ENCODE data around the gene CSRNP3.

The CSRNP3 gene

DNA sequence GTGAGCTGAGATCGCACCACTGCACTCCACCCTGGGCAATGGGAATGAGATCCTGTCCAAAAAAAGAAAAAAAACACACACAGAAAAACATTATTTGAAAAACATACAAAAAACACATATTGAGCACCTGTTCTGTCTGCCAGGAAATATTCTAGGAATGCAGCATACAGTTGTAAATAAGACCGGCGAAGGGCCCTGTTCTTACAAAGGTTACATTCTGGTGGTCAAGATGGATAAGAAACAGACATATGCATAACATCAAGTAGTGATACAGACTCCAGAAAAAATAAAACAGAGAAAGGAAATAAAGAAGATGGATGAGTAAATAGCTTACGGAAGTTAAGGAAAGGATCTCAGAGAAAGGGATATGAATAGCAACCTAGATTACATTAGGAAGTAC, 164.8 kb downstream of the CSRNP3 start:
- no peak for TF ChIP-seq EP300 (IDR thresholded peaks at IDR 0.05; ENCODE audit: borderline replicate concordance)
- TF ChIP-seq TCF12 (IDR thresholded peaks at IDR 0.05; ENCODE audit: low read depth) = no peak
- no peak for TF ChIP-seq FOXM1 (IDR thresholded peaks at IDR 0.05; ENCODE audit: borderline replicate concordance, low read depth)
- no peak for TF ChIP-seq TAF1 (IDR thresholded peaks at IDR 0.05; ENCODE audit: low read depth)
- no peak for TF ChIP-seq CEBPB (IDR thresholded peaks at IDR 0.05)
- no peak for TF ChIP-seq TEAD4 (IDR thresholded peaks at IDR 0.05)
- no peak for TF ChIP-seq NFIC (IDR thresholded peaks at IDR 0.05)
- no peak for TF ChIP-seq CREB1 (IDR thresholded peaks at IDR 0.05; ENCODE audit: low read depth)

GRCh38 chr2:165634855-165635254, 165.4 kb downstream of the CSRNP3 start:
- no peak for TF ChIP-seq CEBPB (IDR thresholded peaks at IDR 0.05)
- no peak for TF ChIP-seq NFIC (IDR thresholded peaks at IDR 0.05)
- TF ChIP-seq EP300 (IDR thresholded peaks at IDR 0.05; ENCODE audit: borderline replicate concordance) = no peak
- no peak for TF ChIP-seq USF1 (IDR thresholded peaks at IDR 0.05)
- no peak for TF ChIP-seq MAX (IDR thresholded peaks at IDR 0.05)
- no peak for TF ChIP-seq CREB1 (IDR thresholded peaks at IDR 0.05; ENCODE audit: low read depth)
- TF ChIP-seq FOXM1 (IDR thresholded peaks at IDR 0.05; ENCODE audit: borderline replicate concordance, low read depth) = no peak
- no peak for TF ChIP-seq YY1 (IDR thresholded peaks at IDR 0.05; ENCODE audit: low read depth)
- TF ChIP-seq, protein P1, sequence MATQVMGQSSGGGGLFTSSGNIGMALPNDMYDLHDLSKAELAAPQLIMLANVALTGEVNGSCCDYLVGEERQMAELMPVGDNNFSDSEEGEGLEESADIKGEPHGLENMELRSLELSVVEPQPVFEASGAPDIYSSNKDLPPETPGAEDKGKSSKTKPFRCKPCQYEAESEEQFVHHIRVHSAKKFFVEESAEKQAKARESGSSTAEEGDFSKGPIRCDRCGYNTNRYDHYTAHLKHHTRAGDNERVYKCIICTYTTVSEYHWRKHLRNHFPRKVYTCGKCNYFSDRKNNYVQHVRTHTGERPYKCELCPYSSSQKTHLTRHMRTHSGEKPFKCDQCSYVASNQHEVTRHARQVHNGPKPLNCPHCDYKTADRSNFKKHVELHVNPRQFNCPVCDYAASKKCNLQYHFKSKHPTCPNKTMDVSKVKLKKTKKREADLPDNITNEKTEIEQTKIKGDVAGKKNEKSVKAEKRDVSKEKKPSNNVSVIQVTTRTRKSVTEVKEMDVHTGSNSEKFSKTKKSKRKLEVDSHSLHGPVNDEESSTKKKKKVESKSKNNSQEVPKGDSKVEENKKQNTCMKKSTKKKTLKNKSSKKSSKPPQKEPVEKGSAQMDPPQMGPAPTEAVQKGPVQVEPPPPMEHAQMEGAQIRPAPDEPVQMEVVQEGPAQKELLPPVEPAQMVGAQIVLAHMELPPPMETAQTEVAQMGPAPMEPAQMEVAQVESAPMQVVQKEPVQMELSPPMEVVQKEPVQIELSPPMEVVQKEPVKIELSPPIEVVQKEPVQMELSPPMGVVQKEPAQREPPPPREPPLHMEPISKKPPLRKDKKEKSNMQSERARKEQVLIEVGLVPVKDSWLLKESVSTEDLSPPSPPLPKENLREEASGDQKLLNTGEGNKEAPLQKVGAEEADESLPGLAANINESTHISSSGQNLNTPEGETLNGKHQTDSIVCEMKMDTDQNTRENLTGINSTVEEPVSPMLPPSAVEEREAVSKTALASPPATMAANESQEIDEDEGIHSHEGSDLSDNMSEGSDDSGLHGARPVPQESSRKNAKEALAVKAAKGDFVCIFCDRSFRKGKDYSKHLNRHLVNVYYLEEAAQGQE (IDR thresholded peaks at IDR 0.05; ENCODE audit: low read depth) = no peak
- no peak for TF ChIP-seq TCF12 (IDR thresholded peaks at IDR 0.05; ENCODE audit: low read depth)
- no peak for TF ChIP-seq RAD21 (IDR thresholded peaks at IDR 0.05; ENCODE audit: low read depth)
- no peak for TF ChIP-seq EGR1 (IDR thresholded peaks at IDR 0.05)
- TF ChIP-seq ZBTB7A (IDR thresholded peaks at IDR 0.05; ENCODE audit: low read depth) = no peak
- TF ChIP-seq TAF1 (IDR thresholded peaks at IDR 0.05; ENCODE audit: low read depth) = no peak
- TF ChIP-seq TEAD4 (IDR thresholded peaks at IDR 0.05) = no peak

GRCh38 chr2:165635532-165635931, 166.0 kb downstream of the CSRNP3 start:
- TF ChIP-seq ZBTB7A (IDR thresholded peaks at IDR 0.05; ENCODE audit: low read depth) = no peak
- TF ChIP-seq TEAD4 (IDR thresholded peaks at IDR 0.05) = no peak
- no peak for TF ChIP-seq USF1 (IDR thresholded peaks at IDR 0.05)

DNA sequence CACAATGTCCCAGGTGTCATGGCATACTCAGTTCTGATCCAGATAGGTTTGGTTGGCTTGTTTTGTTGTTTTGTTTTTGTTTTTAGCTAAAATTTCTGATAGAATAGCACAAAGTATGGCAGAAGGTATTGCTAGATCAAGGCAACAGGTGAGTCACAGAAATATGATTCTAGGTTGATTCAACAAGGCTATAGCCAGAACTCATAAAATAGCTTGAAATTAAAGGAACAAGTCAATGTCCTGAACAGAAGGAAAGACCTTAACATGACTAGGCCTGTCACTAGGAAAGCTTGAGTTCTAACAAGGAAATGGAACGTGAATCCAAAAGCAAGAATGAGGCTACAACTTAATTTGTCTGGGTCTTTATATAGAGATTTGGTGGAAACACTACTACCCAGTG, 167.5 kb downstream of the CSRNP3 start:
- no peak for TF ChIP-seq CEBPB (IDR thresholded peaks at IDR 0.05)

DNA sequence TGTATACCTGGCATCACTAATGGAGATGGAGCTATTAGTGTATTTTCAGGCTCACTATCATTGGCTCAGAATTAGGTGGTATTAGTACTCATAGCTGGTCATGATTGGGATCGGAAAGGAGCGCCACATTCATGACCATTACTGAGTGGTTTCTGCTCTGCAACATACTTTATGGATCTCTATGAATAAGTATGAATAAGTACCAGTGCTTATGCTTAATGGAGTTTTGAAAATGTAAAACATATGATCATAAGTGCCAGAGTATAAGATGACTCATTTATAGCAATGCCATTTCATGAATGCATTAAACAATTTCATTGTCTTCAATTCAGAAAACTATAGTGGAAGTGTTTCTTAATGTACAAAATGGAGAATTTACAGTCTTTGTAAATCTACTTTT, 167.9 kb downstream of the CSRNP3 start:
- no peak for TF ChIP-seq CEBPB (IDR thresholded peaks at IDR 0.05)

DNA sequence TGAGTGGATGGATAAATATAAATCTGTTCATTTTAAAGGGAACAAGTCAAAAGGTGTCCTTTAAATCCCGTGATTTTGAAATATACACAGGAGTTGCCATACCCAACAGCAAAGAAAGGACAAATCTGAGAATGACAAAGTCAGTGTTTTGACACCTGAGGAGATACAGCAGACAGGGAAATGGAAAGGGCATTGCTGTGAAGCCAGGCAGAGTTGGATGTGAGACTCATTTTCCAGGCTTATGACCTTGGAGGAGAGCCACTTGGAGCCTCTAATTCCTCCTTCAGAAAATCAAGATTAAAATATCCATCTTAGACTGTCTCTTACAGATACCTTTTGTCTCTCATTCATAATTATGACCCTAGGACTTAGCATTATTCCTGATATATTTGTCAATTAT, 170.0 kb downstream of the CSRNP3 start:
- TF ChIP-seq, protein P1 (IDR thresholded peaks at IDR 0.05; ENCODE audit: low read depth) = no peak
- TF ChIP-seq EGR1 (IDR thresholded peaks at IDR 0.05) (no peak), ZBTB7A (IDR thresholded peaks at IDR 0.05; ENCODE audit: low read depth) (no peak), MAX (IDR thresholded peaks at IDR 0.05) (no peak), EP300 (IDR thresholded peaks at IDR 0.05; ENCODE audit: borderline replicate concordance) (no peak), CREB1 (IDR thresholded peaks at IDR 0.05; ENCODE audit: low read depth) (no peak), USF1 (IDR thresholded peaks at IDR 0.05) (no peak), NFIC (IDR thresholded peaks at IDR 0.05) (no peak), RAD21 (IDR thresholded peaks at IDR 0.05; ENCODE audit: low read depth) (no peak), TCF12 (IDR thresholded peaks at IDR 0.05; ENCODE audit: low read depth) (no peak), TEAD4 (IDR thresholded peaks at IDR 0.05) (no peak)
